NCI-H2029 treated with DMSO at 0.1 percent for 48 hours (cell line): ENCODE results near the gene NUMB.

ENCODE experiments used
- DNase-seq: peaks from one replicate; lab custom pipeline; 2025; lab: John Stamatoyannopoulos, UW

NUMB gene

DNA sequence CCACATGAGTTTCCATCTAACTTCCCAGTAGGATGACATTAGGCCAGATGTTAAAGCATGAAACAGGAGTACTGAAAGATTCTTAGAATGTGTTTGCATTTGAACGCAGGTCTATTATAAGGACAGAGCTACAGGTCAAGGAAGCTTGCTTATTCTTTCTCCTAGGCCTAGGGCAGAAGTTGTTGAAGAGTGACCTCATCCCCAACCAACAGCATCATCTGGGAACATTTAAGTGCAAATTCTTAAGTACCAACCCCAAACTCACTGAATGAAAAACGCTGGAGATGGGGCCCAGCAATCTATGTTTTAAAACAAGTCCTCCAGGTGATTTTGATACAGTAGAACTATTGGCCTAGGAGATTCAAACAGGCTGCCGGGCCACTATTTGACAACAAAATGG lies 168.6 kb downstream of the NUMB start:
- DNase-seq: no peak

DNA sequence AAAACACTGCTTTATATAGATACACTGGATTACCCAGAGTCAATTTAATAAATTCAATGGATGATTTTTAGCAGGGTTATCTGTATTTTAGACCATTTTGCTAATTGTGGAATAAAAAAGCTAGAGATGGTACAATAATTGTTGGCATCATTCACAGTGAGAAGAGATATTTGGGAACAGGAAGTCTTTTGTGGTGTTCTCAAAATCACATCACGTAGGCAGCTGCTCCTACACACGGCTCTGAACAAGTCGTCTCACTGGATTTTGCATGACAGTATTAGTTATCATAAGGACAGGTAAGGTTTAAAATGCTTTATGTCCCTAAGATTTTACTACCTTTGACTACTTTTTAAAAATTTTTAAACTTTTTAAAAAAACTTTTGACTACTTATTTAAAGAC lies 169.0 kb downstream of the NUMB start:
- no peak for DNase-seq

GRCh38 chr14:73287071-73287470 lies 171.3 kb downstream of the NUMB start:
- DNase-seq: no peak

DNA sequence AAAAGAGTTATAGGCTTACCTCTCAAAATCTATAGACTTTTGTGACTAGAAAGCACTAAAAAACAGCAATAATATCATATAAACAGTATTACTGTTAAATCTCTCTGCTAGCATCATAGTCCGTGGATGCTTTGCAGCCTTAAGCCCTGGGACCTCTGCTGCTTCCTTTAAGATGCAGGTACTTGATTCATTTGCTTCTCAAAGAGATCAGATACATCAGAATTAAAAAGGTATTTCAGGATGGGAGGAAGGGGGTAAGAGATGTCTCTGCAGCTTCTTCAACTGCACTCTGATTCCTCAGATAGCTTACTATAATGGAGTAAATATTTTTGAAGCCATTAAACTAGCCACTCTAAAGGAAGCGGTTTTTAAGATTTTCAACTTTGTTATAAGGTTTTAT lies 171.7 kb downstream of the NUMB start:
- no peak for DNase-seq

GRCh38 chr14:73285979-73286378 lies 172.4 kb downstream of the NUMB start:
- DNase-seq: no peak

- no peak for DNase-seq
Observed at GRCh38 chr14:73283608-73284379, 174.6 kb downstream of the NUMB start.

- no peak for DNase-seq
Observed at GRCh38 chr14:73280903-73281302, 177.4 kb downstream of the NUMB start.

DNA sequence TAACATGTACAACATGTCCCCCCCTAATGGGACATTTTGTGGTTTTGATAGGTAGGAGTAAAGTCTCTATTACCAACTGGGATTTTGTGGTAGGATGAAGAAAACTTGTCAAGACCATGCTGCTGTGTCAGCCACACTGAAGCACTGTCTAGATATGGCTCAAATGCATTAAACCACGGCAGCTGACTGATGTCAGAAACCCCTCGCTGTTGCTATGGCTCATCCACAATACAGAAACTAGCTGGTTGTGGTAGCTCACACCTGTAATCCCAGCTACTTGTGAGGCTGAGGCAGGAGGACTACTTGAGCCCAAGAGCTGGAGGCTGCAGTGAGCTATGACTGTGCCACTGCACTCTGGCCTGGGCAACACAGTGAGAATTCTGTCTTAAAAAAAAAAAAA lies 181.0 kb downstream of the NUMB start:
- DNase-seq: no peak

DNA sequence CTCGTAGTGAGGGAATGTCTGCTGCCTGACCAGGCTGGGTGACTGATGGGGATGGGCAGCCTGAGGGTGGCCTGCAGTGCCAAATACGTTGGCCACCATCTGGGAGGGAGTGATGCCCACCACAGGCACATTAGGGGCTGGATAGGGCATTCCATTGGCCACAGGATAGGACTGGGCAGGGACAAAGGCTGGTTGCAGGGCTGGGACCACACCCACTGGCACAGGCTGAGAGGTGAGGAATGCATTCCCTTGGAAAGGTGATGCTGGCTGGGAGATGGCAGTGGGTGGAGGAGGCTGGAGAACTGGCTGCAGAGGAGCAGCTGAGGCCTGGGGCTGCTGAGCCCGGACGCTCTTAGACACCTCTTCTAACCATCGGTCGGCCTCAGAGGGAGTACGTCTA lies 181.5 kb downstream of the NUMB start:
- no peak for DNase-seq

GRCh38 chr14:73273799-73274198 lies 184.5 kb downstream of the NUMB start:
- DNase-seq: no peak

GRCh38 chr14:73272393-73272792 lies 186.0 kb downstream of the NUMB start:
- DNase-seq: no peak

GRCh38 chr14:73269729-73270531 lies 188.4 kb downstream of the NUMB start:
- no peak for DNase-seq

DNA sequence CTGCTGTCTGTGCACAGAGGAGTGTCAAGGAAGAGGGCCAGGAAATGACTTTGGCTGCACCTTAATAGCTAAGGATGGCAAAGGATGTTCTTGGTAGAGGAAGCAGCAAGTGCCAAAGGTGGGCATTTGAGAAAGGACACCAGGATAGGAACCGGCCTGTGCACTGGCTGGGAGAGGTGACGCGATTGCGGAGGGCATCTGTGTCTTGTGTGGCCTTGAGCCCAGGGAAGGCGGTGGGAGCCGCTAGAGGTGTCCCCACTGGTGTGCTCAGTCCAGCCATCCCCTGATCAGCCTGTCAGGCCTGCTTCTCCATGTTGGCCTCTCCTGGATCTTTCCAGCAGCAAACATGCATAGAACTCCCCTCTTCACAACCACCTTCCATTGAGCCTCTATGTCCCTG lies 190.9 kb downstream of the NUMB start:
- no peak for DNase-seq

- DNase-seq: no peak
Observed at GRCh38 chr14:73266317-73266716, 192.0 kb downstream of the NUMB start.

DNA sequence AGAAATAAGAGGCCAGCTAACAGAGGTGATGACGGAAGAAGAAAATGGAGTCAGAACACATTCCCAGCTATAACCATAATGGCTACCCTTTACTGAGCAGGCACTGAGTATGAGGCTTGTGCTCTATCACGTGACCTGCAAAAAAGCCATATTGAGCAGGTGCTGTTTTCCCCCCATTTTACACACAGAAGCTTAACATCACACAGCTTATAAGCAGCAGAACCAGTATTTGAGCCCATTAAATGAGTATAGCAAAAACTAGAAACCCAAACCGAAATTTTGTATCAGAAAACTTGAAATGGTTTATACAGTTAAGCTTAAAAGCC lies 192.7 kb downstream of the NUMB start:
- no peak for DNase-seq

DNA sequence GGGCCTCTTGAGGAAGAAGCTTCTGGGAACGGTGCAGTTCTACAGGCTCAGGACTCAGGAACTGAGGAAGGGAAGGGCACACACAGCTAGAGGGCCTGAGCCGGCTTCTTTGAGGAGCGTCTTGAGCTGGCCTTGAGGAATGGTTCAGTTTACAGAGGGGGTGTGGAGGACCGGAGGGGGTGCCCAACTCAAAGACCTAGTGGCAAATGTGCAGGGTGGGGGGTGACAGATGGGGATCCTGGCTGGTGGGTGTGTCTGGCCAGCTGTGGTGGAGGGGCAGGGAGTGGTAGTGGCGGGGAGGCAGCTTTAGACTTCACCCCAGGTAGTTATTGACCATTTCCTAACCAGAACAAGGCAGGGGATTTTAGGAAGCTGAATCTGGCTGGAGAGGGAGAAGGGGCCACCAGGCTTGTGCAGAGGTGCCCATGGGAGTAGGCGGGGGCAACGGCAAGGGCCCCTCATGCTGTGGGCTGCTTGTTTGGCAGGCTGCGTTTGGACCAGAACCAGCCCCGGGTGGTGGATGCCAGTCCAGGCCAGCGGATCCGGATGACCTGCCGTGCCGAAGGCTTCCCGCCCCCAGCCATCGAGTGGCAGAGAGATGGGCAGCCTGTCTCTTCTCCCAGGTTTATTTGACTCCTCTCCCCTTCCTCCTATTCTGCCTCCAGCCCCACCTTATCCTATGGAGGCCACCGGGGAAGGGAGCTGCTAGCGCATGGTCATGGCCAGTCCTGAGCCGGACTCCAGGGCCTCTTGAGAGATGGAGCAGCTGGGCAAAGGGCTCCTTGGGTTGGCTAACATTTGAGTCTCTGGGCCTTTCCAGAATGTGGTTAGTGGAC lies 193.2 kb downstream of the NUMB start:
- DNase-seq: no peak

GRCh38 chr14:73264080-73264884 lies 194.1 kb downstream of the NUMB start:
- DNase-seq: no peak

- DNase-seq: no peak
Observed at GRCh38 chr14:73263606-73264005, 194.7 kb downstream of the NUMB start.

GRCh38 chr14:73262427-73263183 lies 195.7 kb downstream of the NUMB start:
- no peak for DNase-seq

DNA sequence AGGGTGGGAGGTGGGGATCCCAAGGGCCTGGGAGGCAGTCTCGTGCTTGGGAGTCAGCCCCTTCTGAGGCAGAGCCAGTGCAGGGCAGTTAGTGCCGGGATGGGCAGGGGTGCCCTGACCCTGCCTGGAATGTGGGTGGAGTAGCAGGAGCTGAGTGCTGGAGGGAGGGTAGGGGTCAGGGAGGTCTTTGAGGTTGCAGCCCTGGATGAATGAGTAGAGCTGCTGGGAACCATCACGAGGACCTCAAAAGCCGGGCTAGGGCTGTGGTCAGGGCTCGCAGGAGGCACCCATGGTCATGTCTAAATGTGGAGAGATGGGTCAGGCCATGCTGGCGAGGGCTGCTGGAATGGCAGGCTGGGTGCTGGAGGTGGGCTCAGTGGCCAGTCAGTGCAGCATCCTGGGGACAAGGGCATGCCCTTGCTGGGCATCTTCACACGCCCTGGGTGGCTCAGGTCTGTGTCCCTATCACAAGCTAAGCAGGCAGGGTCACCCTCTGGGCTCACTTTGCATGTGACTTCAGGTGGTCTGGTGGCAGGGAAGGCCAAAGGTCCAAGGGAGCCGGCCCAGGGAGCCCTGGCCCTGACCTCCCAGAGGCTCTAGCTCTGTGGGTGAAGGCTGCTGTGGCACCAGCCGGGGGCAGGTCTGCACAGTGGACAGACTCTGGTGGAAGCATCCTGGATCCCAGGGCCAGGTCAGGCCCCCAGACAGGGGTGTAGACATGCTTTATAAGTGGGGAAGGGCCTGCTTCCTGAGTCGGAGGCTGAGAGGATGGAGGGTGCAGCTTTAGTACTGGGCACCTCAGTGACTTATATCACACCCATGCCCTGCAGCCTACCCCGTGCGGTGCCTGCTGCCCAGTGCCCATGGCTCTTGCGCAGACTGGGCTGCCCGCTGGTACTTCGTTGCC lies 196.6 kb downstream of the NUMB start:
- no peak for DNase-seq
